Sigmoid colon (tissue), 7 donors: ENCODE measurements around the gene P2RX3. TPM values are rescaled to one million over a fixed set of nuclear protein-coding genes. Genes with fewer than 3 reads are reported as not detected.
A peak's percentile ranks its signal among the peaks of the same experiment; 100 is the strongest.

ENCODE experiments used
- DNase-seq: peaks from one replicate; pipeline ENCODE4 v3.0.0-alpha.2; 2019
- H3K27ac ChIP-seq, 4 donors: fragments of 200-600 bp; sonication (generic); one replicate each; pipeline ENCODE4 v1.5.1; 2016 to 2019; ENCODE audit warnings: mild to moderate bottlenecking in 1 of 4
- H3K27me3 ChIP-seq, 3 donors: fragments of 200-600 bp; sonication (generic); one replicate each; pipeline ENCODE4 v1.5.1; 2019; ENCODE audit warnings: mild to moderate bottlenecking in 1 of 3
- H3K36me3 ChIP-seq, 4 donors: fragments of 200-600 bp; sonication (generic); one replicate each; pipeline ENCODE4 v1.5.1; 2016 to 2019
- H3K4me1 ChIP-seq, 4 donors: fragments of 200-600 bp; sonication (generic); one replicate each; pipeline ENCODE4 v1.5.1; 2017 to 2019
- H3K4me3 ChIP-seq, 4 donors: fragments of 200-600 bp; sonication (generic); one replicate each; pipeline ENCODE4 v1.5.1; 2017 to 2019; ENCODE audit warnings: mild to moderate bottlenecking in 2 of 4, moderate library complexity in 1 of 4
- H3K9me3 ChIP-seq, 4 donors: fragments of 200-600 bp in 3 of 4; sonication (generic) in 3 of 4; one replicate each; pipeline versions ENCODE4 v1.5.1 to v1.6.1; 2013 to 2019
- EP300 ChIP-seq, 4 donors: sonication (generic); formaldehyde crosslinking; IDR thresholded peaks; one replicate each; pipeline ENCODE4 v1.6.1; 2017; ENCODE audit warnings: antibody characterized with exemption in 4 of 4
- POLR2A ChIP-seq, 2 donors: fragments of 450-650 bp; IDR thresholded peaks; one replicate each; pipeline ENCODE4 v1.6.1; 2016; ENCODE audit warnings: antibody characterized with exemption in 2 of 2, mild to moderate bottlenecking in 2 of 2, moderate library complexity in 2 of 2
- POLR2AphosphoS5 ChIP-seq, 4 donors: sonication (generic); formaldehyde crosslinking; IDR thresholded peaks; one replicate each; pipeline ENCODE4 v1.6.1; 2017; ENCODE audit warnings: antibody characterized with exemption in 4 of 4
- WGBS, 2 donors: extraction: QIAGEN DNeasy Blood & Tissue Kit; methylation state at CpG; one replicate each; pipeline ENCODE4 v1.1.7; 2013; 5-methylcytosine and 5-hydroxymethylcytosine counted together
- intact Hi-C: fragments of 100-400 bp; cut with DNase I; formaldehyde crosslinking; loops from one replicate; pipeline ENCODE4 v1.15.1; 2023
- polyA plus RNA-seq, 3 donors: library from polyadenylated mRNA; stranded (reverse); fragments of 200-250 nt; gene quantifications; one replicate each; pipeline ENCODE4 v1.2.3, GENCODE V29; 2013
- total RNA-seq, 4 donors: library from RNA; depleted of rRNA; stranded (reverse); fragments of >200 nt; gene quantifications; one replicate each; pipeline ENCODE4 v1.1.0, GENCODE V29; 2016
- TF ChIP-seq, protein P1 (sequence below), 4 experiments: fragments of 450-650 bp in 3 of 4; fragments of 200-600 bp in 1 of 4; IDR thresholded peaks; one replicate each; pipeline ENCODE4 v1.5.1; 2016 to 2019; ENCODE audit warnings: antibody characterized with exemption in 4 of 4, mild to moderate bottlenecking in 3 of 4, moderate library complexity in 2 of 4
- donor health status: healthy with polysubstance abuse.
- donor health status: Bipolar disorder and iron deficiency.
- donor health status: healthy.

Gene P2RX3
- total and polyA plus RNA-seq, 7 donors = 0.07 to 0.36 TPM; not detected in 5

DNA sequence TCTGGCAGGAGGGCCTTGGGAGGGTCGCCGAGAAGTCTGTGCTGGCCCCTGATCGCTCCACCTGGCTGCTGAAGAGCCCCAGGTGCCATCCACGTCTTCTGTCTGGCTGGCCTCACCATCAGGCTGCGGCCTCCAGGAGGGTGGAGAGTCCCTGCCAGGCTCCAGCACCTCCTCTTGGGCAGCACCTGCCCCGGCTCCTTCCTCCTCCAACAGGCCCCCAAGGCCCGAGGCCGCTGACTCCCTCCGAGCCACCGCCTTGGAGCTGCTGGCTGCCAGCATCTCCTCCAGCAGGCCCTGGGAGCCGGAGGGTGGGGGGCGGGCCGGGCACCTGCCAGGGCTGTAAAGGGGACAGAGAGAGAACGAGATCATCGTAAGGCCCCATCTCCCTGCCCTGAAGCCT, 35.7 kb upstream of the P2RX3 start:
- H3K4me3 ChIP-seq = no peak overlapping the region
- DNase-seq = peak; percentile 61
- no peak overlapping the region for H3K27ac ChIP-seq
- no peaks in the 10 kb centered on the region for H3K27me3 ChIP-seq
- TF ChIP-seq, protein P1, sequence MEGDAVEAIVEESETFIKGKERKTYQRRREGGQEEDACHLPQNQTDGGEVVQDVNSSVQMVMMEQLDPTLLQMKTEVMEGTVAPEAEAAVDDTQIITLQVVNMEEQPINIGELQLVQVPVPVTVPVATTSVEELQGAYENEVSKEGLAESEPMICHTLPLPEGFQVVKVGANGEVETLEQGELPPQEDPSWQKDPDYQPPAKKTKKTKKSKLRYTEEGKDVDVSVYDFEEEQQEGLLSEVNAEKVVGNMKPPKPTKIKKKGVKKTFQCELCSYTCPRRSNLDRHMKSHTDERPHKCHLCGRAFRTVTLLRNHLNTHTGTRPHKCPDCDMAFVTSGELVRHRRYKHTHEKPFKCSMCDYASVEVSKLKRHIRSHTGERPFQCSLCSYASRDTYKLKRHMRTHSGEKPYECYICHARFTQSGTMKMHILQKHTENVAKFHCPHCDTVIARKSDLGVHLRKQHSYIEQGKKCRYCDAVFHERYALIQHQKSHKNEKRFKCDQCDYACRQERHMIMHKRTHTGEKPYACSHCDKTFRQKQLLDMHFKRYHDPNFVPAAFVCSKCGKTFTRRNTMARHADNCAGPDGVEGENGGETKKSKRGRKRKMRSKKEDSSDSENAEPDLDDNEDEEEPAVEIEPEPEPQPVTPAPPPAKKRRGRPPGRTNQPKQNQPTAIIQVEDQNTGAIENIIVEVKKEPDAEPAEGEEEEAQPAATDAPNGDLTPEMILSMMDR (IDR thresholded peaks at IDR 0.05) = no peak
- no peak for TF ChIP-seq POLR2A (IDR thresholded peaks at IDR 0.05)
- no peak for TF ChIP-seq EP300 (IDR thresholded peaks at IDR 0.05)
- TF ChIP-seq POLR2AphosphoS5 (IDR thresholded peaks at IDR 0.05) = no peak
- intact Hi-C loops = no loop called here
- peaks cover 0 to 27% (median 12%) of the 10 kb centered on the region in 4 donors for H3K4me1 ChIP-seq
- H3K9me3 ChIP-seq = peaks cover 3 to 11% (median 7%) of the 10 kb centered on the region in 4 donors
- peaks cover 39 to 53% (median 47%) of the 10 kb centered on the region in 4 donors for H3K36me3 ChIP-seq
- WGBS, 2 donors = 95 to 96% methylated on average over 15 of the region's 15 CpGs

DNA sequence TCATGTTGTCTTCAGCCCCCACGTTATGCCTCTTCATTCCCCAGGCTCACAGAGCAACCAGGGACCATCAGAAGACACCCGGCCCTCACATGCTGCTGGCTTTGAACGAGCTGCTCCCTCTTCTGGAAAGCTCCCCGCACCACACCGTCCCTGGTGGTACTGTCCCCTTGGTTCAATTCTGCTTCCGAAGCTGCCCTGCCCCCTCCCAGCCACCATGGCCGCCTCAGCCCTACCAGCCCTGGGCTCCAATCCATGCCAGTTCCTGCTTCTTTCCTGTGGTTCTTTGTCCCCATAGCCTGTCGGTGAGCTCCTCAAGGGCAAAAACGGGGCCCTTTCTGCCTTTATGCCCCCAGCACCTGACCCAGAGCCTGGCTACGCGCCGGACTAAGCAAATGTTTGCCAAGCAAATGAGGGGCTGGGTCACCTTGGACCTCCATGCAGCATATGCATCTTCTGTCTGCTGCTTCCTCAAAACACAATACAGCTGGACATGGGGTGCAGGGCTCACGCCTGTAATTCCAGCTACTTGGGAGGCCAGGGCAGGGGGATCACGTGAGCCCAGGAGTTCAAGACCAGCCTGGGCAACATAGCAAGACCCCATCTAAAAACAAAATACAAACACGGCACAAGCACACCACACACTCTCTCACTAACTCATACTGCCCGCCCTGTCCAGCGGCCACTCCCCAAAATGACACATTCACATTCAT, 34.7 kb upstream of the P2RX3 start:
- TF ChIP-seq, protein P1 (IDR thresholded peaks at IDR 0.05) = no peak
- TF ChIP-seq POLR2AphosphoS5 (IDR thresholded peaks at IDR 0.05) (no peak), EP300 (IDR thresholded peaks at IDR 0.05) (no peak), POLR2A (IDR thresholded peaks at IDR 0.05) (no peak)
- DNase-seq = peak; percentile 43
- 91 to 92% methylated on average over 17 of the region's 17 CpGs for WGBS, 2 donors
- intact Hi-C loops = no loop called here
- Histone ChIP-seq H3K4me1 (peaks cover 0 to 27% (median 15%) of the 10 kb centered on the region in 4 donors), H3K27ac (peak overlapping the region in 1 of 4 donors; percentile 41), H3K36me3 (peaks cover 39 to 50% (median 43%) of the 10 kb centered on the region in 4 donors), H3K4me3 (no peak overlapping the region), H3K9me3 (peaks cover 3 to 9% (median 7%) of the 10 kb centered on the region in 4 donors), H3K27me3 (no peaks in the 10 kb centered on the region)

DNA sequence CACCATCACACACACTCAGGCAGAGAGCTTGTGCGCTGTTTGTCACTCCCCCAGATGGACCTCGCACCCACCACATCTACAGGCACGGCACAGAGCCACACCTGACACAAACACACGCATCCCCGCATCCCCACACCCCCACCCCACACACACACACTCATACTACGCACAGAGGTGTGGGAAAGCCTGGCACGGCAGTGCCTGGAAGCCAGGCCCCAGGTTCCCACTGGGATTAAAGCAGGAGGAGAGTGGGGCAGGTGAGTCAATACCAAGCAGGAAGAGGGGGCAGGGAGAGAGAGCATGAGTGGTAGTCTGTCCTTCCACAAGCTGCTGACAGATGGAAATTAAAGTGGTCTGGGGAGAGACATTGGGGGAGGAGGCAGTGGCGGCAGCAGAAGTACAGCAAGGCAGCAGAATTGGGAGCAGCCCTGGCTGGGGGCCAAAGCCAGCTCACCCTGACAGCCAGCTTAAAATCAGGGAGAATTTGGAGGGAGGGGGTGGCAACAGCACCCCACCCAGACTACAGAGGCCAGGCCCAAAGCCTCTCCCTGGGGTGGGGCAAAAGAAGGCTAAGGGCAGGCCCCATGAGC, 34.1 kb upstream of the P2RX3 start:
- Histone ChIP-seq H3K36me3 (peaks cover 35 to 44% (median 38%) of the 10 kb centered on the region in 4 donors), H3K9me3 (peaks cover 1 to 9% (median 6%) of the 10 kb centered on the region in 4 donors), H3K4me1 (peaks cover 0 to 32% (median 19%) of the 10 kb centered on the region in 4 donors), H3K4me3 (no peak overlapping the region), H3K27me3 (no peaks in the 10 kb centered on the region), H3K27ac (peak overlapping the region in 1 of 4 donors; percentile 41)
- intact Hi-C loops = no loop called here
- TF ChIP-seq POLR2AphosphoS5 (IDR thresholded peaks at IDR 0.05) (no peak), EP300 (IDR thresholded peaks at IDR 0.05) (no peak), POLR2A (IDR thresholded peaks at IDR 0.05) (no peak)
- TF ChIP-seq, protein P1 (IDR thresholded peaks at IDR 0.05) = no peak
- 78 to 90% methylated on average over 8 of the region's 8 CpGs for WGBS, 2 donors
- DNase-seq = peak; percentile 67

DNA sequence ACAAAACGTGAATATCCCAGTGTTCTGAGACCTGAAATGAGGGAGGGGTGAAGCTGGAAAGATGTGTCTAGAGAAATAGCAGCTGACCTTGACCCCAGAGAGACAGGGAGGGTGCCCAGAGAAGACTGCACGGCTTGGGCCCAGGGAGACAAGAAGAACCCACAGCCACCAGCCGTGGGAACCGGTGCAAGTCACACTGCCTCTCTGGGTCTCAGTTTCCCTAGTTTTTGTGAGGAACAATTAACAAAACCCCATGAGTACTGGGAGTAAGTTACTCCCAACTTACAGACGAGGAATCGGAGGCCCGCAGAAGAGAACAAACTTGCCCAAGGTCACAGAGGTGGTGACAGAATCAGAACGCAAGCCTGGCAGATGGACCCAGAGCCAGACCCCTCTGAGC, 32.6 kb upstream of the P2RX3 start:
- TF ChIP-seq, protein P1 (IDR thresholded peaks at IDR 0.05) = no peak
- TF ChIP-seq POLR2AphosphoS5 (IDR thresholded peaks at IDR 0.05) (no peak), EP300 (IDR thresholded peaks at IDR 0.05) (no peak), POLR2A (IDR thresholded peaks at IDR 0.05) (no peak)
- peak; percentile 58 for DNase-seq
- Histone ChIP-seq H3K4me3 (no peak overlapping the region), H3K9me3 (no peaks in the 10 kb centered on the region), H3K27ac (no peak overlapping the region), H3K27me3 (no peaks in the 10 kb centered on the region), H3K4me1 (peaks cover 0 to 37% (median 31%) of the 10 kb centered on the region in 4 donors), H3K36me3 (peaks cover 24 to 38% (median 30%) of the 10 kb centered on the region in 4 donors)
- intact Hi-C loops = no loop called here
- WGBS, 2 donors = 85 to 92% methylated on average over 8 of the region's 8 CpGs
